ENCODE measurements around the gene EPS8L3. TPM values are rescaled to one million over a fixed set of nuclear protein-coding genes. Genes with fewer than 3 reads are reported as not detected.

Gene EPS8L3
- total and polyA plus RNA-seq, 7 donors = 1.1 to 212 (median 81.7) TPM; not detected in 2

DNA sequence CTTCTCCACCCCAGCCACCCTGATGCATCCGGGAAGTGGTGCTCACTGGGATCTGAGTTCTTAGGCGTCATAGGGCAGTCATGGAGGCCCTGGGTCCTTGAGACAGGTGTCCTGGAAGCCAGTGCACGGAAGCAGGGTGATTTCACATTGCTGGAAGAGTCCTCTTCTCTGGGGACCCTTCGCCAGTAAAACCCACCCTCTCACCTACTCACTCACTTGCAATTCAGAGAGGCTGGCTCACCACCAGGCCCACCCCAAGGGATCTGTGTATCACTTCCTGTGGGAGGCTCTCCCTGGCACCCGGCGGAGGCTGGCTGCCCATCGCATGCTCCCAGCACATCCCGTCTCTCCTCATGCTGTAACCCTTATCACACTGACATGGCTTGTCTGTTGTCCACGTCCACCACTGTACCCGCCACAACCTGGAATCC is 40.2 kb upstream of the EPS8L3 start:
- DNase-seq = peak; percentile 52
- Histone ChIP-seq H3K27me3 (no peaks in the 10 kb centered on the region), H3K4me3 (no peak overlapping the region), H3K9me3 (no peaks in the 10 kb centered on the region), H3K36me3 (no peaks in the 10 kb centered on the region), H3K4me1 (peaks cover 0 to 28% (median 19%) of the 10 kb centered on the region in 4 donors), H3K27ac (no peak overlapping the region)
- intact Hi-C loops (cut with DNase I) = no loop called here
- TF ChIP-seq, protein P1, sequence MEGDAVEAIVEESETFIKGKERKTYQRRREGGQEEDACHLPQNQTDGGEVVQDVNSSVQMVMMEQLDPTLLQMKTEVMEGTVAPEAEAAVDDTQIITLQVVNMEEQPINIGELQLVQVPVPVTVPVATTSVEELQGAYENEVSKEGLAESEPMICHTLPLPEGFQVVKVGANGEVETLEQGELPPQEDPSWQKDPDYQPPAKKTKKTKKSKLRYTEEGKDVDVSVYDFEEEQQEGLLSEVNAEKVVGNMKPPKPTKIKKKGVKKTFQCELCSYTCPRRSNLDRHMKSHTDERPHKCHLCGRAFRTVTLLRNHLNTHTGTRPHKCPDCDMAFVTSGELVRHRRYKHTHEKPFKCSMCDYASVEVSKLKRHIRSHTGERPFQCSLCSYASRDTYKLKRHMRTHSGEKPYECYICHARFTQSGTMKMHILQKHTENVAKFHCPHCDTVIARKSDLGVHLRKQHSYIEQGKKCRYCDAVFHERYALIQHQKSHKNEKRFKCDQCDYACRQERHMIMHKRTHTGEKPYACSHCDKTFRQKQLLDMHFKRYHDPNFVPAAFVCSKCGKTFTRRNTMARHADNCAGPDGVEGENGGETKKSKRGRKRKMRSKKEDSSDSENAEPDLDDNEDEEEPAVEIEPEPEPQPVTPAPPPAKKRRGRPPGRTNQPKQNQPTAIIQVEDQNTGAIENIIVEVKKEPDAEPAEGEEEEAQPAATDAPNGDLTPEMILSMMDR (IDR thresholded peaks at IDR 0.05) = no peak
- TF ChIP-seq EP300 (IDR thresholded peaks at IDR 0.05) = no peak
- TF ChIP-seq POLR2A (IDR thresholded peaks at IDR 0.05) = no peak
- no peak for TF ChIP-seq POLR2AphosphoS5 (IDR thresholded peaks at IDR 0.05)
- WGBS, 2 donors = 75 to 88% methylated on average over 10 of the region's 10 CpGs

DNA sequence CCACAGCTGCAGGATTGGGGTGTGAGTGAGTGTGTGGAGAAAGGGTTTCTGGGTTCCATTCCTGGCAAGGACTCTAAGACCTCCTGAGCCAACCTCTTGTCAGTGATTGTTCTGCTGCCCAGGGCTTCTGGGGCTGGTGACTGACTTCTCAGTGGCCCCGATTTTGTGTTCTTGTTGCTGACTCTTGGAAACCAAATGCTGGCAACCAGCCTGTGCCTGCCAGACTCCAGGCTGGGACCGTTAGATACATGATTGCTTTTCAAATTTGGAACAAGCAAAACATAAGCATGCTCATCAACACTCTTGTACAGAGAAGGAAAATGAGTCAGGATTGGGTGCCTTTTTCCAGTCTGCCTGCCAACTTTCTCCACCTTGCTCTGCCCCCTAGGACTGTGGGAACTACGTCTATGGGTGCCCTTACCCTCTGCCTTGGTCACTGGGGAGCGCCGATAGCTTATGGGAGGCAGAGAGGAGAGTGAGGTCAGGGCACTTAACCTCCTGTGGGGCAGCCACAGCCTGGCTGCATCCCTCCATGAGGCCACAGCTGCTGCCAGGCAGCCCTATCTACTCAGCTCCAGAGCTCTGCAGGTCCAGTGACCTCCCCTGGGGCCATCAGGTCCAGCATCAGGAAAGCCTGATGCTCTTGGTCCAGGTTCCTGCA is 39.3 kb upstream of the EPS8L3 start:
- no peak overlapping the region for H3K4me3 ChIP-seq
- TF ChIP-seq POLR2A (IDR thresholded peaks at IDR 0.05) (no peak), POLR2AphosphoS5 (IDR thresholded peaks at IDR 0.05) (no peak), EP300 (IDR thresholded peaks at IDR 0.05) (no peak)
- TF ChIP-seq, protein P1 (IDR thresholded peaks at IDR 0.05) = no peak
- intact Hi-C loops (cut with DNase I) = no loop called here
- H3K36me3 ChIP-seq = no peaks in the 10 kb centered on the region
- no peaks in the 10 kb centered on the region for H3K9me3 ChIP-seq
- peaks cover 0 to 28% (median 19%) of the 10 kb centered on the region in 4 donors for H3K4me1 ChIP-seq
- no peaks in the 10 kb centered on the region for H3K27me3 ChIP-seq
- peak overlapping the region in 3 of 4 donors; percentile 32 to 57 (median 47) for H3K27ac ChIP-seq
- DNase-seq = peak; percentile 61
- 71 to 82% methylated on average over 5 of the region's 5 CpGs for WGBS, 2 donors

GRCh38 chr1:109802136-109802900 is 38.6 kb upstream of the EPS8L3 start:
- H3K27me3 ChIP-seq = no peaks in the 10 kb centered on the region
- no peak overlapping the region for H3K4me3 ChIP-seq
- TF ChIP-seq POLR2A (IDR thresholded peaks at IDR 0.05) = no peak
- TF ChIP-seq, protein P1 (IDR thresholded peaks at IDR 0.05) = no peak
- TF ChIP-seq EP300 (IDR thresholded peaks at IDR 0.05) = no peak
- no peak for TF ChIP-seq POLR2AphosphoS5 (IDR thresholded peaks at IDR 0.05)
- no peak for DNase-seq
- H3K27ac ChIP-seq = peak overlapping the region in 3 of 4 donors; percentile 32 to 57 (median 47)
- peaks cover 0 to 22% (median 14%) of the 10 kb centered on the region in 4 donors for H3K4me1 ChIP-seq
- 78 to 88% methylated on average over 17 of the region's 17 CpGs for WGBS, 2 donors
- intact Hi-C loops (cut with DNase I) = no loop called here
- no peaks in the 10 kb centered on the region for H3K9me3 ChIP-seq
- no peaks in the 10 kb centered on the region for H3K36me3 ChIP-seq

- Histone ChIP-seq H3K36me3 (no peaks in the 10 kb centered on the region), H3K4me3 (no peak overlapping the region), H3K4me1 (peaks cover 0 to 16% (median 9%) of the 10 kb centered on the region in 4 donors), H3K27ac (no peak overlapping the region), H3K9me3 (no peaks in the 10 kb centered on the region), H3K27me3 (no peaks in the 10 kb centered on the region)
- intact Hi-C loops (cut with DNase I) = no loop called here
- WGBS, 2 donors = 73 to 92% methylated on average over 3 of the region's 3 CpGs
- TF ChIP-seq, protein P1 (IDR thresholded peaks at IDR 0.05) = no peak
- TF ChIP-seq EP300 (IDR thresholded peaks at IDR 0.05) (no peak), POLR2AphosphoS5 (IDR thresholded peaks at IDR 0.05) (no peak), POLR2A (IDR thresholded peaks at IDR 0.05) (no peak)
- no peak for DNase-seq
Observed at GRCh38 chr1:109801791-109802135, 38.0 kb upstream of the EPS8L3 start.

Data from sigmoid colon (tissue), 7 donors.